HCEC 1CT (cell line): ENCODE results near the gene LRRC37A.
"Not testable (repeated sequence)": the region's sequence is repeated elsewhere in the genome, so short reads cannot be mapped to it uniquely, and the experiment has no call there.

Experiments used
- DNase-seq: peaks from one replicate; pipeline ENCODE4 v3.0.0-alpha.2; 2017

LRRC37A gene

DNA sequence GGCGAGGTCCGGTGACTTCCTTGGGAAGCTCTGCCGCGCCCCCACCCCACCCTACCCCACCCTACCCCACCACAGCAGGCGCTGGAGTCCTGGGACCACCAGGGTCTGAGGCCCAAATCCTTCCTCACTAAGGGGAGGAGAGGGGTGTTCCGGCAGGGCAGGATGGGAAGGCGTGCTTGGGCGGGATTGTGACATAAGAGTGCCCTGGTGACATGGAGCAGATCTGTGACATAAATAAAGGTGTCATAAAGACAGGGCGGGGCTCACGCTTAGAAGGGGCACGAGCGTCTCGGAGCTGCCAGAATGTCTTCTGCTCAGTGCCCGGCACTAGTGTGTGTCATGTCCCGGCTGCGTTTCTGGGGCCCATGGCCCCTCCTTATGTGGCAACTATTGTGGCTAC, at the start of gene LRRC37A:
Gene LRRC37A, plus strand, starts transcription at position 301 of the 400 bp plus-strand sequence. Its CDS starts 3 bp downstream, at position 304.
- DNase-seq = not testable (repeated sequence)

DNA sequence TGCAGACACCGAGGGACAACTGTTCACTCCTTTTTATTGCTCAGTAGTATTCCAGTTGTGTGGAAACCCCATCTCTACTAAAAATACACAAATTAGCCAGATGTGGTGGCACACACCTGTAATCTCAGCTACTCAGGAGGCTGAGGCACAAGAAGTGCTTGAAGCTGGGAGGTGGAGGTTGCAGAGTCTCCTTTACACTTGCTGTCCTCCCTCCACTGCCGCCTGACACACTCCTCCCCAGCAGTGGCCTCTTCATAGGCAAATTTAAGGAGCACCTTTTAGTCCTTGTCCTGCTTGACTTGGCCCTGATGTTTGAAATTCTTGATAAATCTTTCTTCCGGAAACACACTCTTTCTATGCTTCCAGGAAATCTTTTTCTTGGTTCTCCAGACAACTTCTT, 45.8 kb upstream of the LRRC37A start:
- DNase-seq = not testable (repeated sequence)

DNA sequence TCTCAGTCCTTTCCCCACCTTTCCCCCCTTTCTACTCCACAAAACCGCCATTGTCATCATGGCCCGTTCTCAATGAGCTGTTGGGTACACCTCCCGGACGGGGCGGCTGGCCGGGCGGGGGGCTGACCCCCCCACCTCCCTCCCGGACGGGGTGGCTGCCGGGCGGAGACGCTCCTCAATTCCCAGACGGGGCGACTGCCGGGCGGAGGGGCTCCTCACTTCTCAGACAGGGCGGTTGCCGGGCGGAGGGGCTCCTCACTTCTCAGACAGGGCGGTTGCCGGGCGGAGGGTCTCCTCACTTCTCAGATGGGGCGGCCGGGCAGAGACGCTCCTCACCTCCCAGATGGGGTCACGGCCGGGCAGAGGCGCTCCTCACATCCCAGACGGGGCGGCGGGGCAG, 42.1 kb upstream of the LRRC37A start:
- not testable (repeated sequence) for DNase-seq

DNA sequence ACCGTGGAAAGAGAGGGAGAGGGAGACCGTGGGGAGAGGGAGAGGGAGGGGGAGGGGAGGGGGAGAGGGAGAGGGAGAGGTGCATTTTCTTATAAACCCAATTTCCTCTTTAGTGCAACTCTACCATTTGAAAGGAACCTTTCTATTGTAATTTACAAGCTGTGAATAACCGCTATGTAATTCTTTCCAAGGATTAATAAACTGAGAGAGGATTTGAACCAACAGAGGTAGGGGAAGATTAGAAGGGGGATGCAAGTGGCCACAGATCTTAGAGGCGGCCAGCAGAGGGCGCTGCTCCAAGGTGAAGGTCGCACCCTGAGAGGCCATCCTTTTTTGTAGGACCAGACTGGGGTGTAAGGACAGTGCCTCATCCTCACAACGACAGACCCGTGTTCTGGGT, 41.2 kb upstream of the LRRC37A start:
- peak; percentile 23 for DNase-seq

DNA sequence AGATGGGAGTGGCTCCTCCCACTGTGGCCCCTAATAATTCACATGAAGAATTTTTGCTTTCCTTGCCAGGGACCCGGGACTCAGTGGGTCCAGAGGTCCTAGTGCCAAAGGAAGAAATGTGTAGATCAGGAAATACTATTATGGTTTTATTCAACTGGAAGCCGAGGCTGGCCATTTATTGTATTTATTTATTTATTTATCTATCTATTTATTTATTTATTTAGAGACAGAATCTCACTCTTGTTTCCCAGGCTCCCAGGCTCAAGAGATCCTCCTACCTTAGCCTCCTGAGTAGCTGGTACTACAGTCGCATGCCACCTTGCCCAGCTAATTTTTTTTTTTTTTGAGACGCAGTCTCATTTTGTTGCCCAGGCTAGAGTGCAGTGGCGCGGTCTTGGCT, 40.7 kb upstream of the LRRC37A start:
- DNase-seq = not testable (repeated sequence)

DNA sequence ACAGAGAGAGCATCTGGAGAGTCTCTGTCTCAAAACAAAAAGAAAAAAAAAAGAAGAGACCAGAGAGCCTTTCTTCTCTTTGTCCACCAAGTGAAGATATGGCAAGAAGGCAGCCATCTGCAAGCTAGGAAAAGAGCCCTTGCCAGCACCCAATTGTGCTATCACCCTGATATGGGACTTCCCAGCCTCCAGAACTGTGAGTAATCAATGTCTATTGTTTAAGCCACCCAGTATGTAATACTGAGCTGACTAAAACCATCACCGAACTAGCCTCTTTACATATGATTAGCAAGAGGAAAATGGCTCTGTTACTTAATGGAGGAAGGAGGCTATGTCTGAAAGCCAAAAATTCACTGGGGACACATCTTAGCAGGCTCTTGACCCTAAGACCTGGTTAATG, 38.6 kb upstream of the LRRC37A start:
- DNase-seq = not testable (repeated sequence)

DNA sequence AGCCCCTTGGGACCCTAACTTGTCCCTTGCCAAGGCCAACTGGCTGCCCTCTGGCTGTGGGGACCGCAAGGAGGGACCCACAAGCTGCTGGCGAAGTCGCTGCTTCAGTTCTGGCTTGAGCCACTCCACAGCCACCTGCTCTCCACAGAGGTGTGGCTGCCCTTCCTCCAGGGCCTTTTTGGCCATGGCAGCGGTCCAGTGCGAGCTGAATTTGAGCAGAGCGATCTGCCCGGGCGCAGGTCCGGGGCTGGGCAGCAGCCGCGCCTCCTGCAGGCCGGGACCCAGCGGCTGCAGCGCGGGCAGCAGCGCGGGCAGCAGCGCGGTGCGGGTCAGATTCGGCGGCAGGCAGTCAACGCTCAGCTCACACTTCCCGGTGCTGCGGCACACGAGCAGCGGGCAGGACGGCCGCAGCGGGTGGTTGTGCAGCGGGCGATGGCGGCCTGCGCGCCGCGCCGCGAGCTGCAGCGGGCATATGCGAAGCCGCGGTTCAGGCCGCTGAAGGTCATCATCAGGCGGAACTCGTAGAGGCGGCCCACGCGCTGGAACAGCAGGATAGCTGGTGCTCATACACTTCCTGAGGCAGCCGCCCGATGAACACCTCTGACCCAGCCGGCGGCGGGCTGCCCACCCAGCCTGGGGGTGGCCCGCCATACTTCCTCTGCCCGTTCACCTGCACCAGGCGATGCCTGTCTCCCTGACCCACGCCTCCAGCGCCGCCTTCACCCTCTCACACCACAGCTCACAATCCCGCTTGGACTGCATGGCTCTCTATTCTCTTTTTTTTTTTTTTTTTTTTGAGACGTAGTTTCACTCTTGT, 34.9 kb upstream of the LRRC37A start:
- not testable (repeated sequence) for DNase-seq

DNA sequence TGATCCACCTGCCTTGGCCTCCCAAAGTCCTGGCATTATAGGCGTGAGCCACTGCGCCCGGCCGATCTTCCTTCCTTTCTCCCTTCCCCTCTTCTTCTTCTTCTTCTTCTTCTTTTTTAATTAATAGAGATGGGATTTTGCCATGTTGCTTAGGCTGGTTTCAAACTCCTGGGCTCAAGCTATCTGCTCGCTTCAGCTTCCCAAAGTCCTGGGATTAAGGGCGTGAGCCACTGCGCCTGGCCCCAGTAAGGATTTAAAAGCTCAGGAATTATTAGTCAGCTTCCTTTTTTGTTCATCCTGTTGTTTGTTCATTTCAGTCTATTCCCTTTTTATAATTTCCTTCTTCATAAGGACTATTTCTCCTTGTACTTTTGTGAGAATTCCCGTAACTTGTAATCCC, 32.7 kb upstream of the LRRC37A start:
- peak; percentile 8 for DNase-seq

DNA sequence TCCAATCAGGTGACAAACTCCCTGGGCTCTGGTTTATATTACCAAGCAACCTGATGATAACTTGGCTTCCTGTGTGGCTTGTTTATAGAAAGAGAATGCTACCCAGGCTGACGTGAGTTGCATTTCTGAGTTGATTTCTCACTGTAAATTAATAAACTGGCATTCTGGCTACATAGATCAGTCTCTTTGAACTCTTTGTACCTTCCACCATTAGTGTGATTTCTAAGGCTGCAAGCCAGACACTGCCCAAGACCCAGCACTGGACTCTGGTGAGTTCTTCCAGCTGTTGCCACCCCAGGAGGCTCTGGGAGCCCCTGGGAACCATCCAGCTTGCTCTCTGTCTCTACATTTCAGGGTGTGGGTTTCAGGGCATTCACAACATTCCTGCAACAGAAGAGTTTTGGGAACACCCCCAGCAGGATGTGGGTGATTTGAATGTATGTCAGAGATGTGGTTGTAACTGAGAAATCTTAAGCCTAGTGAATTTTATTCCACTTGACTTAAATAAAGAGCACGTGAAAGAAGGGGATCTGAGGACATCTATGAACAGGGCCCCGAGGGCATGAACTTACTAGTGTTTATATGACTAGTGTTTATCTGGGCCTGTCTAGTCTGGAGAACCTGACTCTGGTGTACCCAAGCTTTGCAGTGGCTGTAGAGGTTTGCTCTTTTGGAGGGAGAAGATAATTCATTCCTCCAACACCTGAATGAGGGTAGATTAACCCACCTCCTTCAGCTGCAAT, 30.3 kb upstream of the LRRC37A start:
- DNase-seq = peak; percentile 81

DNA sequence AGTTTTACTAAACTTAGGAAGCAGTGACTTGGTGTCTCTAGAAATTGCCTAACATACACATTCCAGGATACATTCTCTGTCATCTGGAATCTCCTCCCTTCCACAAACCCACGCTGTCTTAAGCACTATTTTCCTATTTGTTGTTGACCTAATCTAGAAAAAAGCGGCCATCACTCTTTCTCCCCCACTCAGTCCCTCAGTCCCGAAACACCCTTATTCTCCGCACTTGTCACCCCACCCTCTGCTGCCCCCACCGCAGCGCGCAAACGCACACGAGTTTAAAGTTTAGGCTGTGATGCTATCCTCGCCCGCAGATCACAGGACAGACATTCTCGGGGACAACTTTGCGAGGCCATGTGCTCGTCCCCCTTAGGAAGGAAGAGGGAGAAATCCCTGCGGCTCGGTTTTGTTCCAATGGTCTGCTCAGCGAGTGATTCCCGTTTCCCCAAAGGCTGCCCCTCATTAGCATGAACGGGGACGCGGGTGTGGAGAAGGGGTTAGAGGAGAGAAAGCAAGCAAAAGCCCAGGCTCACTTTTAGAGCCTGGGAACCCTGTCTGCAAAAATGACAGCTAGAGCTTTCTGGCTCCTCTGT, 28.8 kb upstream of the LRRC37A start:
- peak; percentile 45 for DNase-seq

DNA sequence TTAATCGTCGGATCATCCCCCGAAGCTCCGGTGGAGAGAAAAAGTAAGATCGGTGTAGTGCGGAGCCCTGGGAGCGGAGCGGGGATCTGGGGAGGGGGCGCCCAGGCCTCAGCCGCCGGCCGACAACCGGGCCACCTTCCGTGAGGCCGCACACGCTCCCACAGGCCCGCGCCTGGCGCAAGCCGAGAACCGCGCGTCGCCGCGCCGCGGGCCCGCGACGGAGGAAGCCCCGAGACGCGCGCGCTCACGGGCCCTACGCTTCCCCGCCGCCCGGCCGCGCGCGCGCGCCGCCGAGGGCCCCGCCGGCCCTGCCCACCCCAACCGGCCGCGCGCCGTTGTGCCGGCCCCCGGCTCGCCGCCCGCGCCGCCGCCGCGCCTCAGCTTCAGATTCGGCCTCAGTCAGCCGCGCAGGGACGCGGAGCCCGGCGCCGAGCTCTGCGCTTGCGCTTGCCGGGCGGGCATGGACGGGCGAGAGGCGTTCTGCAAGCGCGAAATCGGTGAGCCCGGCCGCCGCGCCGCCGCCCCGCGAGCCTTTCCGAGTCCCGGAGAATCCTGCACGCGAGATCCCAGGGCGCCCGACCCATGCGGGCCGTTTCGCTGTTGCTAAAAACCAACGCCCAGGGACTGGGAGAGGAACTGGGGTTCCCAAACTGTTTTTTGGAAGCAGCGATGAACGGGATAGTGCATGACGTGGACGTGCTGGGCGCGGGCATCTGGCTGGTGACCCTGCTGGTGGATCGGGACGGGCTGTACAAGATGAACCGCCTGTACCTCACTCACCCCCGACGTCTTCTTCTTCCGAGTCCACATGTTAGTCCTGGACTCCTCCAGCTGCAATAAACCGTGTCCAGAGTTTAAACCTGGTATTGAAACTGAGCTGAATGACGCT, 28.0 kb upstream of the LRRC37A start:
- peak; percentile 86 for DNase-seq

DNA sequence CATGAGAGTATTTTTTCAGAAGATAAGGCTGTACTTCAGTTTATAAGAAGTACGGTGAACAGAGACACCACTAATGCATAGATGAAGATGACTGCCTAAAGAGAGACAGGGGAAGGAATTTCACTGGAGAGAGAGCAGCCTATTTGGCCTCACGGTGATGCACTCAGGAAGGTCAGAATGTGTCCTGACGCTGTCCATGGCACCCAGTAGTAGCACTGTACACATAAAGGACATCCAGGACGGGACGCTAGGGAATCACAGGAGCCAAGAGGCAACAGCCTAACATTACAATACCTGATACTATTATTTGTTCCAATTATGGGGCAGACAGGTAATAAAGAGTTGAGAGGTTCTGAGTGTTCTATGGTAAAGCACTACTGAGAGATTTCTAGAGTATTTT, 24.9 kb upstream of the LRRC37A start:
- DNase-seq = no peak

DNA sequence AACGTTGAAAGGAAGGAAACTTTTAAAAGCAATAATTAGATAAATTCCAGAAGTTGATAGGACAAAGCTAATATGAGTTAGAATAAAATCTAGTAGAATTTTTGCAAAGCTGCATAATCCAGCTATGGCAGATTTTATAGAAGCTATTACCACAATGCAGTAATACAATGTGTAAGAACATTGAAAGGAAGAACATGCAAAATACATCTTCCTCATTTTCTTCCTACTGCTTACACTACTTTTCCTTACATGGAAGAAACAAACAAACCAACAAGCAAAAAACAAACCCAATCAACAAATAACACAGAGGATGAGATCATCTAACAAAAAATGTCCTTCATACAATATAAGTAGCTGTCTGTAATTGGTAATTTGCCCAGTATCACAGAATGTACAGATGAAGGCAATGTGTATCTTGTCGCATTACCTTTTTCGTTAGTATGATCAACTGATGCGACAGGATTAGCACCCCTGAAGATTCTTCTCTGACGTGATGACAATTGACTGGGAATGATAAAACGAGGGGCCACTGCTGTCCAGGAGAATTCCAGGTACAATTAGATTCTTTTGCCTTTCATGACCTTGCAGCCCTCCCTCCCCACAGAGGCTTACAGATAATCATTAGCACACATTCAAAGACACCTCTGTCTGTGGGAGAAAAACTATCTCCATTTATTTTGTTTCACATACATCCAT, 21.2 kb upstream of the LRRC37A start:
- DNase-seq = no peak

DNA sequence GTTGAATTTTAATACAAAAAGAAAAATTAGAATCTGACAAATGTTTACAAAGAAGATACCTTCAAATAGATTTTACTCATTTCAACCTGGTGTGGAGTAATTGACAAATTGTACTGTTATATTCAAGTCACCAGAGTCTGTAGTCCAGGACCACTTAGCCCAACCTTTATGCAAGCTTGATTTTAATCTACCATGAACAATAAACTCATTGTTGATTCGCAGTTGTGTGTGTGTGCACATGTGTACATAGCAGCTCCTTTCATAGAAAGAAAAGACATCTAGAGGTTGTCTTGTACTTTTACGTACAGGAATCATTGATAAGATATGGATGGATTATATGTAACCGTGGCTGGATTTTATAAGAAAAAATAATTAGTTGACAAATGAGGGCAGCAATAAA, 20.7 kb upstream of the LRRC37A start:
- no peak for DNase-seq

DNA sequence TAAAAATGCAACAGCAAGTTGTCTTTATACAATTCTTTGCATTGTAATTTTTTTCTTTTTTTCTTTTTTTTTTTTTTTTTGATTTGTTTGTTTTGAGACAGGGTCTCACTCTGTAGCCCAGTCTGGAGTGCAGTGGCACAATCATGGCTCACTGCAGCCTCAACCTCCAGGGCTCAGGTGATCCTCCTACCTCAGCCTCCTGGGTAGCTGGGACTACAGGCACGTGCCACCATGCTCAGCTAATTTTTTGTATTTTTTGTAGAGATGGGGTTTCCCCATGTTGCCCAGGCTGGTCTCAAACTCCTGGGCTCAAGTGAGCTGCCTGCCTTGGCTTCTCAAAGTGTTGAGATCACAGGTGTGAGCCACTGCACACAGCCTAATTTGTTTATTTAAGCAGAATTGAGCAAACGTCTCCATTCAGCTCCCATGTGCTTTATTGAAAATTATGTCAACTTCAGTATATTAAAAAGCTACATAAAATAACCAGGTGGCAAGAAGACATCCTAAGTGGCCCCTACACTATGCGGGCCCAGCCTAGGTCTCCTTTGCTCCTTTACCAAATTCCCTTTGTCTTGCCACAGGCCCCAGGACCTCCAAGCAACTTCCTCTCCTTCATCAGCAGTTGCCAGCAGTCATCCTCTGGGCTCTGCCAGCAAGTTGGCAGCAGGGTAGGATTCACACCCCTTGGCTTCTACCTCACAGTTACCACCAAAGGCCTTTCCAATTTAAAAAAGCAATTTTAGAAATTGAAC, 18.0 kb upstream of the LRRC37A start:
- DNase-seq = not testable (repeated sequence)

DNA sequence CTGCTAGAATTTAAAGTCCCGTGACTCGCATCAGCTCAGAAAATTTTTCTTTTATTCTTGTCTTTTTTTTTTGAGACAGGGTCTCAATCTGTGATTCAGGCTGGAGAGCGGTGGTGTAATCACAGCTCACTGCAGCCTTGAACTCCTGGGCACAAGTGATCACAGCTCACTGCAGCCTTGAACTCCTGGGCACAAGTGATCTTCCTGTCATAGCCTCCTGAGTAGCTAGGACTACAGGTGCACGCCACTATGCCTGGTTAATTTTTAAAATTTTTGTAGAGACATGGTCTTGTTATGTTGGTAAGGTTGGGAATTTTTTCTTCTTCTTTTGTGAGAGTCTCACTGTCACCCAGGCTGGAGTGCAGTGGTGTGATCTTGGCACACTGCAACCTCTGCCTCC, 13.6 kb upstream of the LRRC37A start:
- DNase-seq = not testable (repeated sequence)

DNA sequence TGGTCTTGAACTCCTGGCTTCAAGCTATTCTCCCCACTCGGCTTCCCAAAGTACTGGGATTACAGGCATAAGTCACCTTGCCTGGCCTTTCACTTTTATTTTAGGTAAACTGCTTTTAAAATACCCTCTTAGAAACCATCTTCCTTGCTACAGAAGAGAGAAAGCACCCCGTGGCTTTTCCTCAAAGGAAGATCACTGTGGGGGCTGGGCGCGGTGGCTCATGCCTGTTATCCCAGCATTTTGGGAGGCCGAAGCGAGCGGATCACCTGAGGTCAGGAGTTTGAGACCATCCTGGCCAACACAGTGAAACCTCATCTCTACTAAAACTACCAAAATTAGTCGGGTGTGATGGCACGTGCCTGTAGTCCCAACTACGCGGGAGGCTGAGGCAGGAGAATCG, 12.3 kb upstream of the LRRC37A start:
- DNase-seq = not testable (repeated sequence)

DNA sequence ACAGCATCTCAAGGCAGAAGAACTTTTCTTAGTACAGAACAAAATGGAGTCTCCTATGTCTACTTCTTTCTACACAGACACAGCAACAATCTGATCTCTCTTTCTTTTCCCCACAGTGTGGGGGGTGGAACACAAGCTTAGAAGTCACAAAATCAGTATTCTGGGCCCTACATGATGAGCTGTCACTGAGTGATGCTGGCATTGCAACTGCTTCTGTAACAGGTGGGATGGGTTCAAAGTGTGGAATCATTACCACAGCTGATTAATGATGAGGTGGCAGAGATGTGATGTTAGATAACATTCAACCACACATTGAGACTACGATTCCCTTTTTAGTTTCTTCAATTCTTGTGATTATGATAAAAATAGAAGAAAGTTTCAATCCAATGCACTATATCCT, 10.5 kb upstream of the LRRC37A start:
- DNase-seq = peak; percentile 26

DNA sequence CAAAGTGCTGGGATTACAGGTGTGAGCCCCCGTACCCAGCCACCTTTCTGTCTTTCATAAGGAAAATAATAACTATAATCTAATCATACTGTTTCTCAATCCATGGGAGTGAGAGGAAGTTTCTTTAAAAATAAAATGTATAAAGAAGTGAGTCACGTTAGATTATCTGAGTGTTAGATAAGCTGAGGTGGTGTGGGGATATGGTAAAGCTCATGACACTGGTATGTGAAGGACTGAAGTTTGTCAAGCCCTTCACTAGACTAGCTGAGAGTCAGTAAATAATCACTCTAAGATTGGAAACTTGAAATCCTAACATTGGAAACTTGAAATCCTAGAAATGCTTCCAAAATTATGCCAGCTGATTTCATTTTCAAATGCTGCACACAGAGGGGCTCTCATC, 9.4 kb upstream of the LRRC37A start:
- DNase-seq = not testable (repeated sequence)

DNA sequence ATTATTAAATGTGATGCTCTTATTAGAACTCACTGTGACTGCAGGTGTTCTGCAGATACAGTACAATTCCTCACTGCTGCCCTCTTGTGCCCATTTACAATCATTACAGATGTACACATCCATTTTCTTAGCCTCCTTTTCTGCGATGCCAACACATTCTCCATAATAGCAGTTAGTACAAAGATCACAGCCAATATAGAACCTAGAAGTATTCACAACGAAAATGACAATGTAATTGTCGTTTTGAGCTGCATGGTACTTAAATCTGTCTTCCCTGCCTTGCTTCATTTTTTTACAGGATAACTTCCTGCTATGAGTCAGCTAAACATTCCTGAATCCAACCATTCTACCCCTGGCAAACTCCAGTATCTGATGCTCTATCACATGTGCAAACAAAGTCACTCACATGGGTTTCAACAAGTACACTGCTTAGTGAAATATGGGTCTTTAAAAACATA, 8.1 kb upstream of the LRRC37A start:
- peak; percentile 38 for DNase-seq

DNA sequence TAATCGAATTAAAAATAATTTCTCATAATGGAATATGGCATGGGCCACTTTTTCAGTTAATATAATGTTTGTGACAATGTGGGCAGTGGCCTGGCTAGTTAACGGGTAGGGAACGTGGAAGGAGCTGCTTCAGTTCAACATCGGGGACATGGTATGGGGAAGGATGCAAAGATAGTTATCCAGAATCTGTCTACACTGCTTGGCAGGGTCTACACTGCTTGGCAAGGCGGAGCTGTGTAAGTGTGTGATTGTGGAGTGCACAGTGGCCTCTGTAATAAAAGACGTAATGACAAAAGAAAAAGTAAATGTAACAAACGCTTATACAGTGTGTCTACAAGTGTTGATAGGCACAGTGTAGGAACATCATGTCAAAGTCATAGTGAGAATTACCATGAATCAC, 7.3 kb upstream of the LRRC37A start:
- not testable (repeated sequence) for DNase-seq
